Measurements from ENCODE around the gene HDAC4.

Gene HDAC4

GRCh38 chr2:239198221-239198620 lies 202.6 kb downstream of the HDAC4 start:
- TF ChIP-seq EZH2phosphoT487 (conservative IDR thresholded peaks at IDR 0.05; ENCODE audit: low read length) = no peak
- no peak for TF ChIP-seq CTCF (IDR thresholded peaks at IDR 0.05; ENCODE audit: insufficient read depth, low read length, poor library complexity, severe bottlenecking)
- Histone ChIP-seq H3F3A (ENCODE audit: insufficient read depth) (no peaks in the 10 kb centered on the region), H3K9ac (ENCODE audit: low read length) (no peak overlapping the region), H3K27ac (ENCODE audit: low read depth, low read length) (no peak overlapping the region), H3K9me2 (replicated peaks; ENCODE audit: insufficient read depth, low read length) (no peaks in the 10 kb centered on the region), H3K9me3 (ENCODE audit: insufficient read depth, low read length) (no peaks in the 10 kb centered on the region), H2AFZ (ENCODE audit: low read depth, low read length, severe bottlenecking) (no peak overlapping the region), H3K79me2 (ENCODE audit: insufficient read depth, low read length) (no peaks in the 10 kb centered on the region), H4K20me1 (ENCODE audit: low read depth, low read length) (no peaks in the 10 kb centered on the region), H3K27me3 (ENCODE audit: low read length) (no peaks in the 10 kb centered on the region), H3K4me2 (ENCODE audit: low read depth, low read length, poor library complexity, severe bottlenecking) (no peak overlapping the region), H3K4me3 (ENCODE audit: insufficient read depth, low read length, poor library complexity, severe bottlenecking) (no peak overlapping the region), H3K36me3 (ENCODE audit: low read length) (no peaks in the 10 kb centered on the region)

- no peaks in the 10 kb centered on the region for H3K9me3 ChIP-seq (ENCODE audit: insufficient read depth, low read length)
- no peaks in the 10 kb centered on the region for H4K20me1 ChIP-seq (ENCODE audit: low read depth, low read length)
- H3K27me3 ChIP-seq (ENCODE audit: low read length) = no peaks in the 10 kb centered on the region
- no peaks in the 10 kb centered on the region for H3K36me3 ChIP-seq (ENCODE audit: low read length)
- no peaks in the 10 kb centered on the region for H3F3A ChIP-seq (ENCODE audit: insufficient read depth)
- no peak overlapping the region for H3K4me2 ChIP-seq (ENCODE audit: low read depth, low read length, poor library complexity, severe bottlenecking)
- TF ChIP-seq CTCF (IDR thresholded peaks at IDR 0.05; ENCODE audit: insufficient read depth, low read length, poor library complexity, severe bottlenecking) (no peak), EZH2phosphoT487 (conservative IDR thresholded peaks at IDR 0.05; ENCODE audit: low read length) (no peak)
- H3K9ac ChIP-seq (ENCODE audit: low read length) = no peak overlapping the region
- no peak overlapping the region for H2AFZ ChIP-seq (ENCODE audit: low read depth, low read length, severe bottlenecking)
- H3K79me2 ChIP-seq (ENCODE audit: insufficient read depth, low read length) = no peaks in the 10 kb centered on the region
- H3K9me2 ChIP-seq (replicated peaks; ENCODE audit: insufficient read depth, low read length) = no peaks in the 10 kb centered on the region
- no peak overlapping the region for H3K4me3 ChIP-seq (ENCODE audit: insufficient read depth, low read length, poor library complexity, severe bottlenecking)
- H3K27ac ChIP-seq (ENCODE audit: low read depth, low read length) = no peak overlapping the region
Measured at GRCh38 chr2:239197146-239197545, 203.7 kb downstream of the HDAC4 start.

- no peaks in the 10 kb centered on the region for H3K79me2 ChIP-seq (ENCODE audit: insufficient read depth, low read length)
- H3F3A ChIP-seq (ENCODE audit: insufficient read depth) = no peaks in the 10 kb centered on the region
- no peak overlapping the region for H3K9ac ChIP-seq (ENCODE audit: low read length)
- TF ChIP-seq CTCF (IDR thresholded peaks at IDR 0.05; ENCODE audit: insufficient read depth, low read length, poor library complexity, severe bottlenecking) (no peak), EZH2phosphoT487 (conservative IDR thresholded peaks at IDR 0.05; ENCODE audit: low read length) (no peak)
- H3K9me3 ChIP-seq (ENCODE audit: insufficient read depth, low read length) = no peaks in the 10 kb centered on the region
- H2AFZ ChIP-seq (ENCODE audit: low read depth, low read length, severe bottlenecking) = no peak overlapping the region
- H4K20me1 ChIP-seq (ENCODE audit: low read depth, low read length) = no peaks in the 10 kb centered on the region
- no peaks in the 10 kb centered on the region for H3K36me3 ChIP-seq (ENCODE audit: low read length)
- no peak overlapping the region for H3K4me2 ChIP-seq (ENCODE audit: low read depth, low read length, poor library complexity, severe bottlenecking)
- no peaks in the 10 kb centered on the region for H3K9me2 ChIP-seq (replicated peaks; ENCODE audit: insufficient read depth, low read length)
- H3K4me3 ChIP-seq (ENCODE audit: insufficient read depth, low read length, poor library complexity, severe bottlenecking) = no peak overlapping the region
- H3K27ac ChIP-seq (ENCODE audit: low read depth, low read length) = no peak overlapping the region
- no peaks in the 10 kb centered on the region for H3K27me3 ChIP-seq (ENCODE audit: low read length)
Measured at GRCh38 chr2:239196474-239197021, 204.3 kb downstream of the HDAC4 start.
